GM12878 (cell line): ENCODE measurements around the gene RIOK1.

ENCODE experiments used
- JUND ChIP-seq: IDR thresholded peaks from 2 replicates; pipeline ENCODE4 v1.6.1; 2012; ENCODE audit warnings: low read depth, mild to moderate bottlenecking, low read length, improper control_type of control experiment, moderate library complexity
- NFIC ChIP-seq: IDR thresholded peaks from 2 replicates; pipeline ENCODE4 v1.6.1; 2012; ENCODE audit warnings: low read depth, mild to moderate bottlenecking, inconsistent platforms, low read length, moderate library complexity
- POLR2A ChIP-seq: IDR thresholded peaks from 2 replicates; pipeline ENCODE4 v1.6.1; 2011; ENCODE audit warnings: low read depth, mild to moderate bottlenecking, low read length
- SIN3A ChIP-seq: IDR thresholded peaks from 2 replicates; pipeline ENCODE4 v1.6.1; 2012; ENCODE audit warnings: low read depth, low read length, improper control_type of control experiment
- TCF12 ChIP-seq: IDR thresholded peaks from 2 replicates; pipeline ENCODE4 v1.6.1; 2011; ENCODE audit warnings: low read depth, mild to moderate bottlenecking, low read length
- ZBED1 ChIP-seq: IDR thresholded peaks from 2 replicates; pipeline ENCODE4 v1.6.1; 2016; ENCODE audit warnings: borderline replicate concordance
- ZNF622 ChIP-seq: fragments of 450-650 bp; IDR thresholded peaks from 2 replicates; pipeline ENCODE4 v1.6.1; 2017; ENCODE audit warnings: mild to moderate bottlenecking, inconsistent platforms

- TF ChIP-seq POLR2A (no peak), SIN3A (no peak), TCF12 (no peak), NFIC (no peak), ZBED1 (no peak), JUND (no peak), ZNF622 (no peak)
These were observed 28.8 kb downstream of the RIOK1 start for GRCh38 chr6:7418238-7418905.
